Liver (tissue), 9 donors: ENCODE data around the gene ATP2B2. TPM values are rescaled to one million over a fixed set of nuclear protein-coding genes. Genes with fewer than 3 reads are reported as not detected.

Experiments used
- DNase-seq: peaks from one replicate; pipeline ENCODE4 v3.0.0-alpha.2; 2017; ENCODE audit warnings: low spot score
- H3K27ac ChIP-seq, 2 donors: one replicate each; pipeline ENCODE4 v1.7.0; 2013; ENCODE audit warnings: inconsistent platforms in 2 of 2, low read length in 2 of 2, control low read depth in 1 of 2, low read depth in 1 of 2, mild to moderate bottlenecking in 1 of 2
- H3K27me3 ChIP-seq, 4 donors: one replicate each; pipeline versions ENCODE4 v1.6.1 to v1.7.0; 2013; ENCODE audit warnings: low read length in 3 of 4, inconsistent platforms in 1 of 4, mild to moderate bottlenecking in 1 of 4, moderate library complexity in 1 of 4; ENCODE audit not compliant: control insufficient read depth in 4 of 4, insufficient read depth in 4 of 4
- H3K36me3 ChIP-seq, 4 donors: one replicate each; pipeline versions ENCODE4 v1.6.1 to v1.7.0; 2013; ENCODE audit warnings: low read length in 3 of 4, mild to moderate bottlenecking in 3 of 4, low read depth in 1 of 4, moderate library complexity in 1 of 4; ENCODE audit not compliant: control insufficient read depth in 4 of 4, insufficient read depth in 3 of 4
- H3K4me1 ChIP-seq, 4 donors: one replicate each; pipeline versions ENCODE4 v1.6.1 to v1.7.0; 2013; ENCODE audit warnings: low read length in 3 of 4, mild to moderate bottlenecking in 3 of 4, moderate library complexity in 1 of 4; ENCODE audit not compliant: control insufficient read depth in 4 of 4, insufficient read depth in 4 of 4
- H3K4me3 ChIP-seq, 3 donors: one replicate each; pipeline versions ENCODE4 v1.6.1 to v1.7.0; 2013; ENCODE audit warnings: low read length in 3 of 3, control low read depth in 1 of 3, low read depth in 1 of 3, mild to moderate bottlenecking in 1 of 3
- H3K9ac ChIP-seq, 2 donors: one replicate each; pipeline ENCODE4 v1.7.0; 2013; ENCODE audit warnings: low read length in 2 of 2, mild to moderate bottlenecking in 2 of 2, moderate library complexity in 2 of 2, control low read depth in 1 of 2, low read depth in 1 of 2
- H3K9me3 ChIP-seq, 4 donors: one replicate each; pipeline versions ENCODE4 v1.6.1 to v1.7.0; 2013; ENCODE audit warnings: low read length in 3 of 4; ENCODE audit not compliant: control insufficient read depth in 4 of 4
- EGR1 ChIP-seq, 2 donors: IDR thresholded peaks; 2 replicates each; pipeline ENCODE4 v1.6.1; 2016 to 2018; ENCODE audit warnings: antibody characterized with exemption in 2 of 2, low read depth in 2 of 2
- FOXA1 ChIP-seq: IDR thresholded peaks from 2 replicates; pipeline ENCODE4 v1.6.1; 2016; ENCODE audit warnings: antibody characterized with exemption
- FOXA2 ChIP-seq: IDR thresholded peaks from 2 replicates; pipeline ENCODE4 v1.6.1; 2016; ENCODE audit warnings: antibody characterized with exemption
- GABPA ChIP-seq, 2 donors: IDR thresholded peaks in 1 of 2; conservative IDR thresholded peaks in 1 of 2; 2 replicates each; pipeline ENCODE4 v1.6.1; 2016; ENCODE audit warnings: antibody characterized with exemption in 2 of 2, mild to moderate bottlenecking in 1 of 2, moderate library complexity in 1 of 2
- HNF4G ChIP-seq: IDR thresholded peaks from 2 replicates; pipeline ENCODE4 v1.6.1; 2016; ENCODE audit warnings: antibody characterized with exemption
- JUND ChIP-seq, 2 donors: IDR thresholded peaks; 2 replicates each; pipeline ENCODE4 v1.6.1; 2016; ENCODE audit warnings: antibody characterized with exemption in 2 of 2
- NR2F2 ChIP-seq: IDR thresholded peaks from 2 replicates; pipeline ENCODE4 v1.6.1; 2016; ENCODE audit warnings: antibody characterized with exemption
- RAD21 ChIP-seq, 2 donors: IDR thresholded peaks; 2 replicates each; pipeline ENCODE4 v1.6.1; 2016; ENCODE audit warnings: antibody characterized with exemption in 2 of 2, mild to moderate bottlenecking in 2 of 2
- RXRA ChIP-seq, 2 donors: IDR thresholded peaks; 2 replicates each; pipeline ENCODE4 v1.6.1; 2017 to 2018; ENCODE audit warnings: antibody characterized with exemption in 2 of 2, mild to moderate bottlenecking in 1 of 2
- SP1 ChIP-seq: IDR thresholded peaks from 2 replicates; pipeline ENCODE4 v1.6.1; 2018; ENCODE audit warnings: antibody characterized with exemption, mild to moderate bottlenecking
- TAF1 ChIP-seq: conservative IDR thresholded peaks from 2 replicates; pipeline ENCODE4 v1.6.1; 2016; ENCODE audit warnings: antibody characterized with exemption, mild to moderate bottlenecking
- YY1 ChIP-seq: IDR thresholded peaks from 2 replicates; pipeline ENCODE4 v1.6.1; 2016; ENCODE audit warnings: antibody characterized with exemption, mild to moderate bottlenecking
- WGBS: extraction: QIAGEN DNeasy Blood & Tissue Kit; methylation state at CpG from one replicate; pipeline ENCODE4 v1.1.7; 2013; 5-methylcytosine and 5-hydroxymethylcytosine counted together
- polyA plus RNA-seq, 2 donors: library from polyadenylated mRNA; stranded (reverse) in 1 of 2; unstranded in 1 of 2; fragments of 200-250 nt in 1 of 2; fragments of >200 nt in 1 of 2; fragmentation: Nextera tagmentation in 1 of 2; extraction: Ambion mirVana in 1 of 2; gene quantifications; one replicate each; pipeline versions ENCODE4 v1.2.1 to v1.2.3, GENCODE V29; 2013 to 2015
- total RNA-seq, 2 donors: library from RNA; depleted of rRNA; stranded (reverse); fragments of >200 nt; gene quantifications; one replicate each; pipeline ENCODE4 v1.2.3, GENCODE V29; 2014
- TF ChIP-seq, protein P1 (sequence below): IDR thresholded peaks from 2 replicates; pipeline ENCODE4 v1.6.1; 2016; ENCODE audit warnings: antibody characterized with exemption
- TF ChIP-seq, protein P2 (sequence below): IDR thresholded peaks from 2 replicates; pipeline ENCODE4 v1.6.1; 2016; ENCODE audit warnings: antibody characterized with exemption
- TF ChIP-seq, protein P3 (sequence below): IDR thresholded peaks from 2 replicates; pipeline ENCODE4 v1.6.1; 2016; ENCODE audit warnings: antibody characterized with exemption, mild to moderate bottlenecking
- TF ChIP-seq, protein P4 (sequence below): IDR thresholded peaks from 2 replicates; pipeline ENCODE4 v1.6.1; 2016; ENCODE audit warnings: antibody characterized with exemption
- TF ChIP-seq, protein P5 (sequence below): fragments of 150-350 bp; IDR thresholded peaks from 2 replicates; pipeline ENCODE4 v1.5.1; 2017; ENCODE audit warnings: improper control_type of control experiment, low read depth, low read length; ENCODE audit not compliant: missing input control
- donor health status: healthy.
- donor health status: healthy.
- donor health status: healthy.
- donor health status: healthy.
- donor health status: healthy.

ATP2B2 gene
- total and polyA plus RNA-seq, 4 donors: 10.4 to 27.8 (median 20.7) TPM

DNA sequence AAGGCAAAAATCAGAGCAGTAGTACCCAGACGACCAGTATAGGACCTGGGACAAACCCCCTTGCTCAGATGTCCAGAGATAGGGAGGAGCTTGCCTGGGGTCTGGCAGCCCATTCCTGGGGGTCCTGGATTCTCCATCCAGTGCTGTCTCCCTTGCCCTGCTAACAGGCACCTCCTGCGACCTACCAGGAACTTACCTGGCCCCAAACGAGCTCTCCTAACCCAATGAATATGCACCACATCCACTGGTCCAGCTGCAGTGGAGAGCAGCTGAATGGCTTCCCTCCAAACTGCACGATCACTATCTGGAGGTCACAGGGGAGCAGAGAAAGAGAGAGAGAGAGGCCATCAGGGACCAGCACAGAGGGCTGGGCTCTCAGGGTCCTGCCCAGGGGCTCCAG, 165.3 kb downstream of the ATP2B2 start:
- no peak overlapping the region for H3K4me3 ChIP-seq
- no peaks in the 10 kb centered on the region for H3K4me1 ChIP-seq
- DNase-seq: no peak
- H3K9me3 ChIP-seq: no peaks in the 10 kb centered on the region
- peaks cover 15 to 72% (median 27%) of the 10 kb centered on the region in 4 donors for H3K36me3 ChIP-seq
- no peak overlapping the region for H3K9ac ChIP-seq
- 67% methylated on average over 4 of the region's 4 CpGs for WGBS
- H3K27ac ChIP-seq: no peak overlapping the region
- TF ChIP-seq GABPA (IDR thresholded peaks at IDR 0.05 in 1 of 2, conservative IDR thresholded peaks at IDR 0.05 in 1 of 2) (no peak), FOXA1 (no peak), EGR1 (IDR thresholded peaks at IDR 0.05; ENCODE audit: low read depth in 2 of 2) (no peak), HNF4G (no peak), RAD21 (IDR thresholded peaks at IDR 0.05) (no peak), NR2F2 (no peak), RXRA (IDR thresholded peaks at IDR 0.05) (no peak), JUND (IDR thresholded peaks at IDR 0.05) (no peak), SP1 (no peak), FOXA2 (no peak)
- TF ChIP-seq, protein P1, sequence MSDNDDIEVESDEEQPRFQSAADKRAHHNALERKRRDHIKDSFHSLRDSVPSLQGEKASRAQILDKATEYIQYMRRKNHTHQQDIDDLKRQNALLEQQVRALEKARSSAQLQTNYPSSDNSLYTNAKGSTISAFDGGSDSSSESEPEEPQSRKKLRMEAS: no peak
- TF ChIP-seq, protein P2, sequence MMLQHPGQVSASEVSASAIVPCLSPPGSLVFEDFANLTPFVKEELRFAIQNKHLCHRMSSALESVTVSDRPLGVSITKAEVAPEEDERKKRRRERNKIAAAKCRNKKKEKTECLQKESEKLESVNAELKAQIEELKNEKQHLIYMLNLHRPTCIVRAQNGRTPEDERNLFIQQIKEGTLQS: no peak
- TF ChIP-seq, protein P3, sequence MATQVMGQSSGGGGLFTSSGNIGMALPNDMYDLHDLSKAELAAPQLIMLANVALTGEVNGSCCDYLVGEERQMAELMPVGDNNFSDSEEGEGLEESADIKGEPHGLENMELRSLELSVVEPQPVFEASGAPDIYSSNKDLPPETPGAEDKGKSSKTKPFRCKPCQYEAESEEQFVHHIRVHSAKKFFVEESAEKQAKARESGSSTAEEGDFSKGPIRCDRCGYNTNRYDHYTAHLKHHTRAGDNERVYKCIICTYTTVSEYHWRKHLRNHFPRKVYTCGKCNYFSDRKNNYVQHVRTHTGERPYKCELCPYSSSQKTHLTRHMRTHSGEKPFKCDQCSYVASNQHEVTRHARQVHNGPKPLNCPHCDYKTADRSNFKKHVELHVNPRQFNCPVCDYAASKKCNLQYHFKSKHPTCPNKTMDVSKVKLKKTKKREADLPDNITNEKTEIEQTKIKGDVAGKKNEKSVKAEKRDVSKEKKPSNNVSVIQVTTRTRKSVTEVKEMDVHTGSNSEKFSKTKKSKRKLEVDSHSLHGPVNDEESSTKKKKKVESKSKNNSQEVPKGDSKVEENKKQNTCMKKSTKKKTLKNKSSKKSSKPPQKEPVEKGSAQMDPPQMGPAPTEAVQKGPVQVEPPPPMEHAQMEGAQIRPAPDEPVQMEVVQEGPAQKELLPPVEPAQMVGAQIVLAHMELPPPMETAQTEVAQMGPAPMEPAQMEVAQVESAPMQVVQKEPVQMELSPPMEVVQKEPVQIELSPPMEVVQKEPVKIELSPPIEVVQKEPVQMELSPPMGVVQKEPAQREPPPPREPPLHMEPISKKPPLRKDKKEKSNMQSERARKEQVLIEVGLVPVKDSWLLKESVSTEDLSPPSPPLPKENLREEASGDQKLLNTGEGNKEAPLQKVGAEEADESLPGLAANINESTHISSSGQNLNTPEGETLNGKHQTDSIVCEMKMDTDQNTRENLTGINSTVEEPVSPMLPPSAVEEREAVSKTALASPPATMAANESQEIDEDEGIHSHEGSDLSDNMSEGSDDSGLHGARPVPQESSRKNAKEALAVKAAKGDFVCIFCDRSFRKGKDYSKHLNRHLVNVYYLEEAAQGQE: no peak
- TF ChIP-seq, protein P4, sequence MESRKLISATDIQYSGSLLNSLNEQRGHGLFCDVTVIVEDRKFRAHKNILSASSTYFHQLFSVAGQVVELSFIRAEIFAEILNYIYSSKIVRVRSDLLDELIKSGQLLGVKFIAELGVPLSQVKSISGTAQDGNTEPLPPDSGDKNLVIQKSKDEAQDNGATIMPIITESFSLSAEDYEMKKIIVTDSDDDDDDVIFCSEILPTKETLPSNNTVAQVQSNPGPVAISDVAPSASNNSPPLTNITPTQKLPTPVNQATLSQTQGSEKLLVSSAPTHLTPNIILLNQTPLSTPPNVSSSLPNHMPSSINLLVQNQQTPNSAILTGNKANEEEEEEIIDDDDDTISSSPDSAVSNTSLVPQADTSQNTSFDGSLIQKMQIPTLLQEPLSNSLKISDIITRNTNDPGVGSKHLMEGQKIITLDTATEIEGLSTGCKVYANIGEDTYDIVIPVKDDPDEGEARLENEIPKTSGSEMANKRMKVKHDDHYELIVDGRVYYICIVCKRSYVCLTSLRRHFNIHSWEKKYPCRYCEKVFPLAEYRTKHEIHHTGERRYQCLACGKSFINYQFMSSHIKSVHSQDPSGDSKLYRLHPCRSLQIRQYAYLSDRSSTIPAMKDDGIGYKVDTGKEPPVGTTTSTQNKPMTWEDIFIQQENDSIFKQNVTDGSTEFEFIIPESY: no peak
- TF ChIP-seq, protein P5, sequence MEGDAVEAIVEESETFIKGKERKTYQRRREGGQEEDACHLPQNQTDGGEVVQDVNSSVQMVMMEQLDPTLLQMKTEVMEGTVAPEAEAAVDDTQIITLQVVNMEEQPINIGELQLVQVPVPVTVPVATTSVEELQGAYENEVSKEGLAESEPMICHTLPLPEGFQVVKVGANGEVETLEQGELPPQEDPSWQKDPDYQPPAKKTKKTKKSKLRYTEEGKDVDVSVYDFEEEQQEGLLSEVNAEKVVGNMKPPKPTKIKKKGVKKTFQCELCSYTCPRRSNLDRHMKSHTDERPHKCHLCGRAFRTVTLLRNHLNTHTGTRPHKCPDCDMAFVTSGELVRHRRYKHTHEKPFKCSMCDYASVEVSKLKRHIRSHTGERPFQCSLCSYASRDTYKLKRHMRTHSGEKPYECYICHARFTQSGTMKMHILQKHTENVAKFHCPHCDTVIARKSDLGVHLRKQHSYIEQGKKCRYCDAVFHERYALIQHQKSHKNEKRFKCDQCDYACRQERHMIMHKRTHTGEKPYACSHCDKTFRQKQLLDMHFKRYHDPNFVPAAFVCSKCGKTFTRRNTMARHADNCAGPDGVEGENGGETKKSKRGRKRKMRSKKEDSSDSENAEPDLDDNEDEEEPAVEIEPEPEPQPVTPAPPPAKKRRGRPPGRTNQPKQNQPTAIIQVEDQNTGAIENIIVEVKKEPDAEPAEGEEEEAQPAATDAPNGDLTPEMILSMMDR: no peak
- H3K27me3 ChIP-seq: no peaks in the 10 kb centered on the region

DNA sequence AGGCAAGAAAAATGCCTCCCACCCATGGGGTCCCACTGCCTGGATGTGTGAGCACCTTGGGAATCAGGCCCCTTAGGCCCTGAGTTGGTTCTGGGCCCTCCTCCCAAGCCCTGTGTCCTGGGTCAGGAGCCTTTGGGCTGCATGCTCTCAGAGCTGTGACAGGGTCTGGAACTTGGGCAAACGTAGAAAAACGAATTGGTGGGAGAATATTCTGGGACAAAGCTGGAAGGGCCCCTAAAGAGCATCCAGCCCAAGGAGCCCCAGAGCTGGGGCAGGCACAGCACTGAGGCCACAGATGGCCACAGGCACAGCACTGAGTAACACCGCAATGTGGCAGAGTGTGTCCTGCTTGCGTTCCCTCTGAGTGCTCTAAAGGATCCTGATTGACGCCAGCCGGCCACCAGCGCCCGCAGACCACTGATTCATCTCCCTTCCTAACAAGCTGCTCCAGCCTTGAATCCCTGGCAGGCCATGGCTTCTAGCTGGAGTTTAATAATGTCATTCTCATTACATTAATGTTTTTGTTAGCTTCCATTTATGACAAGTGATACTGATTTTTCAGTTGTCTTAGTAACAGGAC, 165.9 kb downstream of the ATP2B2 start:
- Histone ChIP-seq H3K27ac (no peak overlapping the region), H3K4me1 (no peaks in the 10 kb centered on the region), H3K27me3 (no peaks in the 10 kb centered on the region), H3K4me3 (no peak overlapping the region), H3K36me3 (peaks cover 13 to 72% (median 26%) of the 10 kb centered on the region in 4 donors), H3K9me3 (no peaks in the 10 kb centered on the region), H3K9ac (no peak overlapping the region)
- no peak for DNase-seq
- WGBS: 91% methylated on average over 8 of the region's 8 CpGs
- TF ChIP-seq GABPA (IDR thresholded peaks at IDR 0.05 in 1 of 2, conservative IDR thresholded peaks at IDR 0.05 in 1 of 2): no peak
- no peak for TF ChIP-seq FOXA1
- no peak for TF ChIP-seq EGR1 (IDR thresholded peaks at IDR 0.05; ENCODE audit: low read depth in 2 of 2)
- no peak for TF ChIP-seq FOXA2
- TF ChIP-seq TAF1: no peak
- TF ChIP-seq, protein P2: no peak
- no peak for TF ChIP-seq YY1
- no peak for TF ChIP-seq JUND (IDR thresholded peaks at IDR 0.05)
- TF ChIP-seq RXRA (IDR thresholded peaks at IDR 0.05): no peak
- TF ChIP-seq, protein P1: no peak
- no peak for TF ChIP-seq SP1
- TF ChIP-seq, protein P3: no peak
- TF ChIP-seq RAD21 (IDR thresholded peaks at IDR 0.05): no peak
- TF ChIP-seq NR2F2: no peak
- no peak for TF ChIP-seq HNF4G
